Stomach (tissue), 4 donors: ENCODE results near the gene ABL1.

Experiments
- CTCF ChIP-seq, 7 experiments: fragments of 450-650 bp in 4 of 7; fragments of 200-600 bp in 3 of 7; sonication (generic) in 3 of 7; IDR thresholded peaks; one replicate each; pipeline ENCODE4 v1.5.1; 2016 to 2019; ENCODE audit warnings: antibody characterized with exemption in 7 of 7, control low read depth in 2 of 7, mild to moderate bottlenecking in 1 of 7
- EP300 ChIP-seq: sonication (generic); formaldehyde crosslinking; IDR thresholded peaks from one replicate; pipeline ENCODE4 v1.6.1; 2017; ENCODE audit warnings: antibody characterized with exemption
- POLR2A ChIP-seq, 4 donors: fragments of 450-650 bp; IDR thresholded peaks; one replicate each; pipeline ENCODE4 v1.6.1; 2016; ENCODE audit warnings: antibody characterized with exemption in 4 of 4, control low read depth in 2 of 4, mild to moderate bottlenecking in 1 of 4, moderate library complexity in 1 of 4
- POLR2AphosphoS5 ChIP-seq, 3 donors: sonication (generic); formaldehyde crosslinking; IDR thresholded peaks; one replicate each; pipeline ENCODE4 v1.6.1; 2016; ENCODE audit warnings: antibody characterized with exemption in 3 of 3

DNA sequence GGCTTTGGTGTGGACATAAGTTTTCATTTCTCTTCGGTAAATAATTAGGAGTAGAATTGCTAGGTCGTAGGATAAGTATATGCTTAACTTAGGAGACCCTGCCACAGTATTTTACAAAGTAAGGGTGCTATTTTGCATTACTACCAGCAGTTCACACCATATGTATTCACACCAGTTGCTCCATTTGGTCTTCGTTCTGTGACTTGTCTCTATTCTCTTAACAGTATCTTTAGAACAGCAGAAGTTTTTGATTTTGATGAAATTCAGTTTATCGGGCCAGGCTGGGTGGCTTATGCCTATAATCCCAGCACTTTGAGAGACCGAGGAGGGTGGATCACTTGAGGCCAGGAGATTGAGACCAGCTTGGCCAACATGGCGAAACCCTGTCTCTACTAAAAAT is 17.1 kb upstream of the ABL1 start:
- TF ChIP-seq CTCF (IDR thresholded peaks at IDR 0.05), result no peak
- TF ChIP-seq POLR2A (IDR thresholded peaks at IDR 0.05), result no peak
- no peak for TF ChIP-seq POLR2AphosphoS5 (IDR thresholded peaks at IDR 0.05)
- TF ChIP-seq EP300, result no peak
